ENCODE data around the gene PLEKHB1. TPM values are rescaled to one million over a fixed set of nuclear protein-coding genes. Genes with fewer than 3 reads are reported as not detected.
A peak's percentile ranks its signal among the peaks of the same experiment; 100 is the strongest.

PLEKHB1 gene
- total RNA-seq, 1 donor from 2014 or later = 117 TPM

DNA sequence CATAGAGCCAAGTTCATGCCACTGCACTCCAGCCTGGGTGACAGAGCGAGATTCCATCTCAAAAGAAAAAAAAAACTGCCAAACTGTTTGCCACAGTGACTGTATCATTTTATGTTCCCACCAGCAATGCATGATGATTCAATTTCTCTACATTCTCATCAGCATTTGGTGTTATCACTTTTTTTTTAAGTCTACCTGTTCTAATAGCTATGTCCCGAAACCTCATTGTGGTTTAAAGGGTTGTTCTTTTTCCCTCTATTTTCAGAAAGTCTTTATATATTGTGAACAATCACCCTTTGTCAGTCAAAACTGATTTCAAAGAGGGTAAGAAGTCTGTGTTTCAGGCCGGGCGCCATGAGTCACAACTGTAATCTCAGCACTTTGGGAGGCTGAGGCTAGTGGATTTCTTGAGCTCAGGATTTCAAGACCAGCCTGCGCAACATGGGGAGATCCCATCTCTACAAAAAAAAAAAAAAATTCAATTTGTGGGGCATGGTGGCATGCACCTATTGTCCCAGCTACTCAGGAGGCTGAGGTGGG, 33.7 kb upstream of the PLEKHB1 start:
- H3K4me3 Mint-ChIP-seq (ENCODE audit: low read depth) = no peak overlapping the region
- peaks cover 7% of the 10 kb centered on the region for H3K27me3 Mint-ChIP-seq
- TF ChIP-seq, protein P1, sequence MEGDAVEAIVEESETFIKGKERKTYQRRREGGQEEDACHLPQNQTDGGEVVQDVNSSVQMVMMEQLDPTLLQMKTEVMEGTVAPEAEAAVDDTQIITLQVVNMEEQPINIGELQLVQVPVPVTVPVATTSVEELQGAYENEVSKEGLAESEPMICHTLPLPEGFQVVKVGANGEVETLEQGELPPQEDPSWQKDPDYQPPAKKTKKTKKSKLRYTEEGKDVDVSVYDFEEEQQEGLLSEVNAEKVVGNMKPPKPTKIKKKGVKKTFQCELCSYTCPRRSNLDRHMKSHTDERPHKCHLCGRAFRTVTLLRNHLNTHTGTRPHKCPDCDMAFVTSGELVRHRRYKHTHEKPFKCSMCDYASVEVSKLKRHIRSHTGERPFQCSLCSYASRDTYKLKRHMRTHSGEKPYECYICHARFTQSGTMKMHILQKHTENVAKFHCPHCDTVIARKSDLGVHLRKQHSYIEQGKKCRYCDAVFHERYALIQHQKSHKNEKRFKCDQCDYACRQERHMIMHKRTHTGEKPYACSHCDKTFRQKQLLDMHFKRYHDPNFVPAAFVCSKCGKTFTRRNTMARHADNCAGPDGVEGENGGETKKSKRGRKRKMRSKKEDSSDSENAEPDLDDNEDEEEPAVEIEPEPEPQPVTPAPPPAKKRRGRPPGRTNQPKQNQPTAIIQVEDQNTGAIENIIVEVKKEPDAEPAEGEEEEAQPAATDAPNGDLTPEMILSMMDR (IDR thresholded peaks at IDR 0.05; ENCODE audit: unreplicated experiment) = no peak

DNA sequence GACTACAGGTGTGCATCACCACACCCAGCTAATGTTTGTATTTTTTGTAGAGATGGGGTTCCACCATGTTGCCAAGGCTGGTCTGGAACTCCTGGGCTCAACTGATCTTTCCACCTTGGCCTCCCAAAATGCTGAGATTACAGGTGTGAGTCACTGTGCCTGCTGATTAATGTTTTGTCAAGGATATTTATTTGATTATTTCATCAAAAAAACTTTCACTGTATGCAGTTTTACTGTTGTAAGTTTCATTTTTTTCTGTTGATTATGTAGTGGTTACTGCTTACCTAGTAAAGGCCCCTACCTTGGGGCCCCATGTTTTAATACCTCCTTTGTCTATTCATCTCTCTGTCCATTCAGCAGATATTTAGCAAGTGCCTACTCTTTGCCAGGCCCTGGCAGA, 31.8 kb upstream of the PLEKHB1 start:
- Mint-ChIP-seq H3K4me1 (ENCODE audit: low read depth) (no peaks in the 10 kb centered on the region), H3K9me3 (ENCODE audit: low read depth) (peaks cover 4% of the 10 kb centered on the region), H3K27ac (no peak overlapping the region), H3K36me3 (ENCODE audit: insufficient read depth) (no peaks in the 10 kb centered on the region), H3K27me3 (no peaks in the 10 kb centered on the region), H3K4me3 (ENCODE audit: low read depth) (no peak overlapping the region)
- TF ChIP-seq, protein P1 (IDR thresholded peaks at IDR 0.05; ENCODE audit: unreplicated experiment) = no peak
- DNase-seq (ENCODE audit: low spot score, unreplicated experiment) = no peak

More for the DNA sequence above, 33.7 kb upstream of the PLEKHB1 start:
- Mint-ChIP-seq H3K36me3 (ENCODE audit: insufficient read depth) (no peaks in the 10 kb centered on the region), H3K4me1 (ENCODE audit: low read depth) (no peaks in the 10 kb centered on the region), H3K9me3 (ENCODE audit: low read depth) (peaks cover 4% of the 10 kb centered on the region), H3K27ac (no peak overlapping the region)
- no peak for DNase-seq (ENCODE audit: low spot score, unreplicated experiment)

GRCh38 chr11:73622926-73623593, 23.3 kb upstream of the PLEKHB1 start:
- Mint-ChIP-seq H3K4me1 (ENCODE audit: low read depth) (no peaks in the 10 kb centered on the region), H3K9me3 (ENCODE audit: low read depth) (no peaks in the 10 kb centered on the region), H3K27ac (no peak overlapping the region), H3K36me3 (ENCODE audit: insufficient read depth) (no peaks in the 10 kb centered on the region), H3K4me3 (ENCODE audit: low read depth) (no peak overlapping the region), H3K27me3 (peaks cover 24% of the 10 kb centered on the region)
- no peak for DNase-seq (ENCODE audit: low spot score, unreplicated experiment)
- TF ChIP-seq, protein P1 (IDR thresholded peaks at IDR 0.05; ENCODE audit: unreplicated experiment) = no peak

DNA sequence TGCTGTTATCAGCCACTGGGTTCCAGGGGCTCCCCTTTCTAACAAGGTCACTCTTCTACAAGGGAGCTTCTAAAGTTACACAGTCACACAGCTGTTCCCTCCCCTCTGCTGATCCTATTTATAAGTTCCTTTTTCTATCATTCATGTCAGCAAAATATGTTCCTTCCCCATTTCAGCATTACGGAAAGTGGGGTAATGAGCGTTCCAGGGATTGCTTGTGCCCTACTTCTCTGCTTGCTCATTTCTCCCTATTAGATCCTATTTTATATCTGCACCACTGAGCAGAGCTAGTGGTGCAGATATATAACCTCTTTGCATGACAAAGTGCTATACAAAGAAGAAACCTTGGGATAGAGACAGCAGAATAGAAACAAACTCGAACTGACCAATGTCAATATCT, 22.7 kb upstream of the PLEKHB1 start:
- Mint-ChIP-seq H3K4me3 (ENCODE audit: low read depth) (no peak overlapping the region), H3K4me1 (ENCODE audit: low read depth) (no peaks in the 10 kb centered on the region), H3K36me3 (ENCODE audit: insufficient read depth) (no peaks in the 10 kb centered on the region), H3K9me3 (ENCODE audit: low read depth) (no peaks in the 10 kb centered on the region), H3K27me3 (peaks cover 24% of the 10 kb centered on the region), H3K27ac (no peak overlapping the region)
- DNase-seq (ENCODE audit: low spot score, unreplicated experiment) = no peak
- TF ChIP-seq, protein P1 (IDR thresholded peaks at IDR 0.05; ENCODE audit: unreplicated experiment) = no peak

DNA sequence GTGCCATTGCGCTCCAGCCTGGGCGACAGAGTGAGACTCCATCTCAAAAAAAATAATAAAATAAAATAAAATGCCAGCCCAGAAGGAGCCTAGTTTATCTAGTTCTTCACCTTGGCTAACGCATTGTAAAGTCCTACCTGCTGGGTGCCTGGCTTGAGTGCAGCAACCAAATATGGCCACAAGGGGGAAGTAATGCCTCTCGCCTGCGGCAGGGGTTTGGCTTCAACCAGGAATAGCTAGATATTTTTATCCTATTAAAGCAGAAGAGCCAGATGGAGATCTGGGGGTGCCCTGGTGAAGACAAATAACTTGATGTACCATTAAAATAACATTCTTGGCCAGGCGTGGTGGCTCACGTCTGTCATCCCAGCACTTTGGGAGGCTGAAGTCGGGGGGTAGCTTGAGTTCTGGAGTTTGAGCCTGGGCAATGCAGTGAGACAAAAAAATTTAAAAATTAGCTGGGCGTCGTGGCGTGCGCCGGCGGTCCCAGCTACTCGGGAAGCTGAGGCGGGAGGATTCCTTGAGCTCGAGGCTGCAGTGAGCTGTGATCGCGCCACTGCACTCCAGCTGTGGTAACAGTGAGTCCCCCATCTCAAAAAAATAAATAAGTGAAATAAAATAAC, 20.6 kb upstream of the PLEKHB1 start:
- TF ChIP-seq, protein P1 (IDR thresholded peaks at IDR 0.05; ENCODE audit: unreplicated experiment) = peak; percentile 94
- Mint-ChIP-seq H3K36me3 (ENCODE audit: insufficient read depth) (peaks cover 3% of the 10 kb centered on the region), H3K4me1 (ENCODE audit: low read depth) (peaks cover 2% of the 10 kb centered on the region), H3K27me3 (peaks cover 24% of the 10 kb centered on the region), H3K4me3 (ENCODE audit: low read depth) (no peak overlapping the region), H3K9me3 (ENCODE audit: low read depth) (peaks cover 8% of the 10 kb centered on the region), H3K27ac (no peak overlapping the region)
- DNase-seq (ENCODE audit: low spot score, unreplicated experiment) = peak; percentile 52
